PC-3 (cell line): ENCODE data around the gene CELA3B.

ENCODE experiments used
- EZH2 ChIP-seq: fragments of 300-600 bp; sonication (generic); IDR thresholded peaks from one replicate; pipeline ENCODE4 v1.6.1; 2017; ENCODE audit warnings: antibody characterized with exemption, mild to moderate bottlenecking, low read length; ENCODE audit not compliant: unreplicated experiment
- TF ChIP-seq, protein P1 (sequence below): fragments of 300-600 bp; sonication (generic); conservative IDR thresholded peaks from 2 replicates; pipeline ENCODE4 v1.5.1; 2017; ENCODE audit warnings: antibody characterized with exemption, low read depth, mild to moderate bottlenecking, low read length

GRCh38 chr1:21927533-21928237 lies 49.1 kb upstream of the CELA3B start:
- TF ChIP-seq, protein P1, sequence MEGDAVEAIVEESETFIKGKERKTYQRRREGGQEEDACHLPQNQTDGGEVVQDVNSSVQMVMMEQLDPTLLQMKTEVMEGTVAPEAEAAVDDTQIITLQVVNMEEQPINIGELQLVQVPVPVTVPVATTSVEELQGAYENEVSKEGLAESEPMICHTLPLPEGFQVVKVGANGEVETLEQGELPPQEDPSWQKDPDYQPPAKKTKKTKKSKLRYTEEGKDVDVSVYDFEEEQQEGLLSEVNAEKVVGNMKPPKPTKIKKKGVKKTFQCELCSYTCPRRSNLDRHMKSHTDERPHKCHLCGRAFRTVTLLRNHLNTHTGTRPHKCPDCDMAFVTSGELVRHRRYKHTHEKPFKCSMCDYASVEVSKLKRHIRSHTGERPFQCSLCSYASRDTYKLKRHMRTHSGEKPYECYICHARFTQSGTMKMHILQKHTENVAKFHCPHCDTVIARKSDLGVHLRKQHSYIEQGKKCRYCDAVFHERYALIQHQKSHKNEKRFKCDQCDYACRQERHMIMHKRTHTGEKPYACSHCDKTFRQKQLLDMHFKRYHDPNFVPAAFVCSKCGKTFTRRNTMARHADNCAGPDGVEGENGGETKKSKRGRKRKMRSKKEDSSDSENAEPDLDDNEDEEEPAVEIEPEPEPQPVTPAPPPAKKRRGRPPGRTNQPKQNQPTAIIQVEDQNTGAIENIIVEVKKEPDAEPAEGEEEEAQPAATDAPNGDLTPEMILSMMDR: no peak
- TF ChIP-seq EZH2: no peak
